SU-DHL-6 (cell line): Measurements from ENCODE around the gene MYO10.

Source experiments
- H2AFZ ChIP-seq: fragments of 200-600 bp; sonication (generic); 2 replicates; pipeline ENCODE4 v1.6.1; 2014; ENCODE audit warnings: low read depth, mild to moderate bottlenecking, moderate library complexity, mixed read lengths, antibody characterized with exemption, low read length; ENCODE audit not compliant: severe bottlenecking
- H3F3A ChIP-seq: fragments of 200-600 bp; shearing (Covaris generic); 2 replicates; pipeline ENCODE4 v1.6.0; 2016; ENCODE audit warnings: antibody characterized with exemption, mild to moderate bottlenecking; ENCODE audit not compliant: insufficient read depth
- H3K27ac ChIP-seq: fragments of 200-600 bp; sonication (generic); 2 replicates; pipeline ENCODE4 v1.5.1; 2016; ENCODE audit warnings: low read depth, mild to moderate bottlenecking, low read length, moderate library complexity, mixed read lengths
- H3K27me3 ChIP-seq: fragments of 200-600 bp; sonication (generic), shearing (Covaris generic); 2 replicates; pipeline ENCODE4 v1.6.0; 2014; ENCODE audit warnings: mild to moderate bottlenecking, low read length
- H3K36me3 ChIP-seq: fragments of 200-600 bp; sonication (generic); 2 replicates; pipeline ENCODE4 v1.6.1; 2014; ENCODE audit warnings: mild to moderate bottlenecking, low read length, mixed read lengths
- H3K4me2 ChIP-seq: fragments of 300-600, 200-600 bp; shearing (Covaris generic), sonication (generic); 2 replicates; pipeline ENCODE4 v1.6.0; 2014; ENCODE audit warnings: low read length, low read depth, mild to moderate bottlenecking; ENCODE audit not compliant: poor library complexity, severe bottlenecking
- H3K4me3 ChIP-seq: fragments of 200-600 bp; sonication (generic); 2 replicates; pipeline ENCODE4 v1.5.1; 2014; ENCODE audit warnings: antibody characterized with exemption, low read length, mild to moderate bottlenecking, mixed read lengths; ENCODE audit not compliant: insufficient read depth, poor library complexity, severe bottlenecking
- H3K79me2 ChIP-seq: fragments of 200-600 bp; sonication (generic); 2 replicates; pipeline ENCODE4 v1.6.1; 2014; ENCODE audit warnings: mild to moderate bottlenecking, low read length, moderate library complexity; ENCODE audit not compliant: insufficient read depth
- H3K9ac ChIP-seq: fragments of 200-600 bp; sonication (generic); 2 replicates; pipeline ENCODE4 v1.7.0; 2014; ENCODE audit warnings: mild to moderate bottlenecking, low read length
- H3K9me2 ChIP-seq: fragments of 200-600 bp; sonication (generic); replicated peaks from 2 replicates; pipeline ENCODE4 v1.6.1; 2014; ENCODE audit warnings: low read length; ENCODE audit not compliant: insufficient read depth
- H3K9me3 ChIP-seq: fragments of 200-600 bp; sonication (generic); 2 replicates; pipeline ENCODE4 v1.6.1; 2014; ENCODE audit warnings: low read length, mixed read lengths; ENCODE audit not compliant: insufficient read depth
- H4K20me1 ChIP-seq: fragments of 200-600 bp; sonication (generic); 2 replicates; pipeline ENCODE4 v1.6.1; 2014; ENCODE audit warnings: low read depth, mild to moderate bottlenecking, antibody characterized with exemption, low read length, moderate library complexity, mixed read lengths
- EZH2phosphoT487 ChIP-seq: fragments of 200-600 bp; sonication (generic), shearing (Covaris generic); conservative IDR thresholded peaks from 2 replicates; pipeline ENCODE4 v1.6.1; 2018; ENCODE audit warnings: mild to moderate bottlenecking, antibody characterized with exemption, low read length, moderate library complexity, mixed read lengths
- TF ChIP-seq, protein P1 (sequence below): fragments of 200-600 bp; sonication (generic); IDR thresholded peaks from one replicate; pipeline ENCODE4 v1.5.1; 2017; ENCODE audit warnings: antibody characterized with exemption, mild to moderate bottlenecking, low read length, moderate library complexity; ENCODE audit not compliant: insufficient read depth, poor library complexity, severe bottlenecking

MYO10 gene

DNA sequence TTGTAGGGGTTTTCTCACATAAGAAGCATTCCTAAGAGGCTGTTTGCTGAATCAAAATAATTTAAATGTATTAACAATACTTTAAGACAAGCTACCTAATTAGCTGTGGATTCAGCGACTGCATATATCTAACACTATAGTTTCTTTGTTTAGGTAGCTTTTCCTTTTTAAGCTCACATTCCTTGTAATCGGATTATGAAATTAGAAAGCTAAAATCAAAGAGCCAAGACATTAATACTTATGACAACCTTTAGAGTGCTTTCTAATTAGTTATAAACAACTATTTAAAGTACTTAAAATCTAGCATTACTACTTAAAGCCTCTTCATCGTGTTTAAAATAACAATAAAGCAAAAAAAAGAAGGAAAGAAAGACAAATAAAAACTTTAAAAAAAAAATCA, 182.0 kb downstream of the MYO10 start:
- H3K79me2 ChIP-seq = no peaks in the 10 kb centered on the region
- no peaks in the 10 kb centered on the region for H4K20me1 ChIP-seq
- no peak overlapping the region for H3K9ac ChIP-seq
- no peak overlapping the region for H2AFZ ChIP-seq
- no peak overlapping the region for H3K27ac ChIP-seq
- no peaks in the 10 kb centered on the region for H3K36me3 ChIP-seq
- no peaks in the 10 kb centered on the region for H3F3A ChIP-seq
- no peak for TF ChIP-seq EZH2phosphoT487
- TF ChIP-seq, protein P1, sequence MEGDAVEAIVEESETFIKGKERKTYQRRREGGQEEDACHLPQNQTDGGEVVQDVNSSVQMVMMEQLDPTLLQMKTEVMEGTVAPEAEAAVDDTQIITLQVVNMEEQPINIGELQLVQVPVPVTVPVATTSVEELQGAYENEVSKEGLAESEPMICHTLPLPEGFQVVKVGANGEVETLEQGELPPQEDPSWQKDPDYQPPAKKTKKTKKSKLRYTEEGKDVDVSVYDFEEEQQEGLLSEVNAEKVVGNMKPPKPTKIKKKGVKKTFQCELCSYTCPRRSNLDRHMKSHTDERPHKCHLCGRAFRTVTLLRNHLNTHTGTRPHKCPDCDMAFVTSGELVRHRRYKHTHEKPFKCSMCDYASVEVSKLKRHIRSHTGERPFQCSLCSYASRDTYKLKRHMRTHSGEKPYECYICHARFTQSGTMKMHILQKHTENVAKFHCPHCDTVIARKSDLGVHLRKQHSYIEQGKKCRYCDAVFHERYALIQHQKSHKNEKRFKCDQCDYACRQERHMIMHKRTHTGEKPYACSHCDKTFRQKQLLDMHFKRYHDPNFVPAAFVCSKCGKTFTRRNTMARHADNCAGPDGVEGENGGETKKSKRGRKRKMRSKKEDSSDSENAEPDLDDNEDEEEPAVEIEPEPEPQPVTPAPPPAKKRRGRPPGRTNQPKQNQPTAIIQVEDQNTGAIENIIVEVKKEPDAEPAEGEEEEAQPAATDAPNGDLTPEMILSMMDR = no peak
- no peaks in the 10 kb centered on the region for H3K9me2 ChIP-seq
- no peaks in the 10 kb centered on the region for H3K9me3 ChIP-seq
- H3K27me3 ChIP-seq = no peaks in the 10 kb centered on the region
- no peak overlapping the region for H3K4me3 ChIP-seq
- no peak overlapping the region for H3K4me2 ChIP-seq

GRCh38 chr5:16750445-16750844, 185.6 kb downstream of the MYO10 start:
- Histone ChIP-seq H3K27ac (no peak overlapping the region), H4K20me1 (no peaks in the 10 kb centered on the region), H3K79me2 (no peaks in the 10 kb centered on the region), H3K9me3 (no peaks in the 10 kb centered on the region), H3K27me3 (no peaks in the 10 kb centered on the region), H3K4me3 (no peak overlapping the region), H2AFZ (no peak overlapping the region), H3K9ac (no peak overlapping the region), H3K4me2 (no peak overlapping the region), H3F3A (no peaks in the 10 kb centered on the region), H3K9me2 (no peaks in the 10 kb centered on the region), H3K36me3 (no peaks in the 10 kb centered on the region)
- TF ChIP-seq, protein P1 = no peak
- no peak for TF ChIP-seq EZH2phosphoT487

- Histone ChIP-seq H3K27ac (no peak overlapping the region), H4K20me1 (no peaks in the 10 kb centered on the region), H3K79me2 (no peaks in the 10 kb centered on the region), H3K9me3 (no peaks in the 10 kb centered on the region), H3K9me2 (no peaks in the 10 kb centered on the region), H2AFZ (no peak overlapping the region), H3K4me2 (no peak overlapping the region), H3F3A (no peaks in the 10 kb centered on the region), H3K36me3 (no peaks in the 10 kb centered on the region), H3K9ac (no peak overlapping the region), H3K27me3 (no peaks in the 10 kb centered on the region), H3K4me3 (no peak overlapping the region)
- TF ChIP-seq EZH2phosphoT487 = no peak
- TF ChIP-seq, protein P1 = no peak
Measured at GRCh38 chr5:16749626-16750025, 186.5 kb downstream of the MYO10 start.
